Fibroblast of lung (primary cell): ENCODE results near the gene PIK3C2G. TPM values are rescaled to one million over a fixed set of nuclear protein-coding genes. Genes with fewer than 3 reads are reported as not detected.
A peak's percentile ranks its signal among the peaks of the same experiment; 100 is the strongest.

Experiments
- DNase-seq, 2 donors: peaks; one replicate each; pipeline versions ENCODE4 v3.0.0 to v3.0.0-alpha.2; 2010; ENCODE audit warnings: low read depth in 2 of 2
- H2AFZ ChIP-seq: 2 replicates; pipeline ENCODE4 v1.5.1; 2012; ENCODE audit warnings: low read length, control low read depth, inconsistent platforms
- H3K27ac ChIP-seq: 2 replicates; pipeline ENCODE4 v1.5.1; 2011; ENCODE audit warnings: low read length, control low read depth; ENCODE audit not compliant: insufficient read depth
- H3K27me3 ChIP-seq: 2 replicates; pipeline ENCODE4 v1.5.1; 2011; ENCODE audit warnings: mild to moderate bottlenecking, low read length; ENCODE audit not compliant: control insufficient read depth, insufficient read depth
- H3K36me3 ChIP-seq: 2 replicates; pipeline ENCODE4 v1.5.1; 2011; ENCODE audit warnings: low read length; ENCODE audit not compliant: control insufficient read depth, insufficient read depth
- H3K4me1 ChIP-seq: 2 replicates; pipeline ENCODE4 v1.5.1; 2011; ENCODE audit warnings: low read length; ENCODE audit not compliant: control insufficient read depth, insufficient read depth; ENCODE audit errors: extremely low read depth
- H3K4me2 ChIP-seq: 2 replicates; pipeline ENCODE4 v1.5.1; 2011; ENCODE audit warnings: low read length, control low read depth; ENCODE audit not compliant: insufficient read depth; ENCODE audit errors: extremely low read depth
- H3K4me3 ChIP-seq, 4 experiments: fragments of 200-600 bp in 1 of 4; sonication (generic) in 1 of 4; replicated peaks in 1 of 4; 2 replicates each; pipeline ENCODE4 v1.5.1; 2011 to 2016; ENCODE audit warnings: low read length in 4 of 4, low read depth in 3 of 4, mild to moderate bottlenecking in 3 of 4, control low read depth in 2 of 4, inconsistent platforms in 1 of 4, mixed read lengths in 1 of 4; ENCODE audit not compliant: insufficient read depth in 1 of 4; ENCODE audit errors: control extremely low read depth in 1 of 4
- H3K79me2 ChIP-seq: 2 replicates; pipeline ENCODE4 v1.5.1; 2012; ENCODE audit warnings: mild to moderate bottlenecking, low read length, inconsistent platforms; ENCODE audit not compliant: control insufficient read depth, insufficient read depth
- H3K9ac ChIP-seq: 2 replicates; pipeline ENCODE4 v1.5.1; 2011; ENCODE audit warnings: mild to moderate bottlenecking, low read length, control low read depth; ENCODE audit not compliant: insufficient read depth
- H3K9me3 ChIP-seq: 2 replicates; pipeline ENCODE4 v1.5.1; 2012; ENCODE audit warnings: low read depth, low read length; ENCODE audit not compliant: control insufficient read depth, insufficient read depth
- H4K20me1 ChIP-seq: 2 replicates; pipeline ENCODE4 v1.5.1; 2011; ENCODE audit warnings: low read length; ENCODE audit not compliant: control insufficient read depth, insufficient read depth; ENCODE audit errors: extremely low read depth
- EZH2 ChIP-seq: IDR thresholded peaks from 2 replicates; pipeline ENCODE4 v1.5.1; 2012; ENCODE audit warnings: low read length, control low read depth, mild to moderate bottlenecking; ENCODE audit errors: missing control alignments
- polyA plus RNA-seq, 2 donors: library from polyadenylated mRNA; depleted of rRNA in 1 of 2; stranded (reverse) in 1 of 2; unstranded in 1 of 2; fragments of >200 nt; gene quantifications; 2 replicates each; pipeline ENCODE4 v1.2.1, GENCODE V29; 2011 to 2012; ENCODE audit warnings: missing spikeins in 1 of 2
- total RNA-seq: library from RNA; depleted of rRNA; stranded (reverse); fragments of >200 nt; gene quantifications from 2 replicates; pipeline ENCODE4 v1.2.1, GENCODE V29; 2014
- TF ChIP-seq, protein P1 (sequence below), 2 donors: IDR thresholded peaks in 1 of 2; conservative IDR thresholded peaks in 1 of 2; 1 replicate in 1 of 2; 2 replicates in 1 of 2; pipeline ENCODE4 v1.5.1; 2011 to 2012; ENCODE audit warnings: low read length in 2 of 2, control low read depth in 1 of 2, inconsistent platforms in 1 of 2, low read depth in 1 of 2, mild to moderate bottlenecking in 1 of 2

PIK3C2G gene
- total and polyA plus RNA-seq, 2 donors (not counting 1 experiment from before 2014, with no cell fraction given): not detected

DNA sequence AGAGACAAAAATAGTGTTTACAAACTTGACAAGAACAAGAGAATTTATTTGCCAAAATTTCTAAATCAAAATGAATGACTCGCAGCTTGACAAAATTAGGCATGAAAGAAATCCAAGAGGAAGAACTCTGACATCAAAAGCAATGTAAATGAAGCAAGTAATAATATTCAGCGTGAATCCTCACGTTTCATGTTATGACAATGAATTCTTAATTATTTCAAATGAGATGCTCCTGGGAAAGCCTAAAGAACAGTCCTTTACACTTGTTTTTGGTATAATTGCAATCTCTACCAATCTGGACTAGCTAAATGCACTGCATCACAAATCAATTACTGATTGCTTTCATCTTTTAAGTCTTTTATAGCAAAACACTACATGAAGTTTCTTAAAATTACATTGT lies 29.1 kb downstream of the PIK3C2G start:
- Histone ChIP-seq H3K4me3 (no peak overlapping the region), H4K20me1 (no peaks in the 10 kb centered on the region), H3K79me2 (no peaks in the 10 kb centered on the region), H3K36me3 (no peaks in the 10 kb centered on the region), H2AFZ (no peak overlapping the region), H3K4me2 (no peak overlapping the region), H3K9me3 (no peaks in the 10 kb centered on the region), H3K27ac (no peak overlapping the region), H3K9ac (no peak overlapping the region), H3K4me1 (no peaks in the 10 kb centered on the region), H3K27me3 (no peaks in the 10 kb centered on the region)
- no peak for TF ChIP-seq EZH2
- TF ChIP-seq, protein P1, sequence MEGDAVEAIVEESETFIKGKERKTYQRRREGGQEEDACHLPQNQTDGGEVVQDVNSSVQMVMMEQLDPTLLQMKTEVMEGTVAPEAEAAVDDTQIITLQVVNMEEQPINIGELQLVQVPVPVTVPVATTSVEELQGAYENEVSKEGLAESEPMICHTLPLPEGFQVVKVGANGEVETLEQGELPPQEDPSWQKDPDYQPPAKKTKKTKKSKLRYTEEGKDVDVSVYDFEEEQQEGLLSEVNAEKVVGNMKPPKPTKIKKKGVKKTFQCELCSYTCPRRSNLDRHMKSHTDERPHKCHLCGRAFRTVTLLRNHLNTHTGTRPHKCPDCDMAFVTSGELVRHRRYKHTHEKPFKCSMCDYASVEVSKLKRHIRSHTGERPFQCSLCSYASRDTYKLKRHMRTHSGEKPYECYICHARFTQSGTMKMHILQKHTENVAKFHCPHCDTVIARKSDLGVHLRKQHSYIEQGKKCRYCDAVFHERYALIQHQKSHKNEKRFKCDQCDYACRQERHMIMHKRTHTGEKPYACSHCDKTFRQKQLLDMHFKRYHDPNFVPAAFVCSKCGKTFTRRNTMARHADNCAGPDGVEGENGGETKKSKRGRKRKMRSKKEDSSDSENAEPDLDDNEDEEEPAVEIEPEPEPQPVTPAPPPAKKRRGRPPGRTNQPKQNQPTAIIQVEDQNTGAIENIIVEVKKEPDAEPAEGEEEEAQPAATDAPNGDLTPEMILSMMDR (conservative IDR thresholded peaks at IDR 0.05 in 1 of 2, IDR thresholded peaks at IDR 0.05 in 1 of 2; ENCODE audit: low read depth in 1 of 2, low read length in 2 of 2): no peak
- DNase-seq: no peak

DNA sequence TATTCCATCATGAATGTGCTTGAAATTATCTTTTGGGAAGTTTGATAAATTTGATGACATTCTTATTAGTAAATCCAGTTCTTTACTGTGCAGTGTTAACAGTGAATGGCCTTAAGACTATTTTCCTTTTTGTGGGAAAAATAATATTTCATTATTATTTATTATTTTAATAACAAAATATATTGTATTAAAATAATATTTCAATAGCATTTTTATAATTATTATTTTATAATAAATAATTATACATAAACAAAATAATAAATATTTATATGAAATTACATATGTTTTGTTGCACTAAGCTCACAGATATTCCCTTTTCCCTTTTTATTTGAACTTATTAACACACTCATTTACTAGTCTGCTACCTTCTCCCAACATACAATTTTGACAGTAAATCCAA lies 33.6 kb downstream of the PIK3C2G start:
- no peak overlapping the region for H3K9ac ChIP-seq
- H4K20me1 ChIP-seq: no peaks in the 10 kb centered on the region
- no peaks in the 10 kb centered on the region for H3K9me3 ChIP-seq
- no peaks in the 10 kb centered on the region for H3K4me1 ChIP-seq
- H3K36me3 ChIP-seq: no peaks in the 10 kb centered on the region
- TF ChIP-seq EZH2: no peak
- TF ChIP-seq, protein P1 (conservative IDR thresholded peaks at IDR 0.05 in 1 of 2, IDR thresholded peaks at IDR 0.05 in 1 of 2; ENCODE audit: low read depth in 1 of 2, low read length in 2 of 2): no peak
- no peak for DNase-seq
- no peak overlapping the region for H3K4me3 ChIP-seq
- no peak overlapping the region for H2AFZ ChIP-seq
- no peak overlapping the region for H3K27ac ChIP-seq
- H3K4me2 ChIP-seq: no peak overlapping the region
- H3K27me3 ChIP-seq: no peaks in the 10 kb centered on the region
- no peaks in the 10 kb centered on the region for H3K79me2 ChIP-seq

DNA sequence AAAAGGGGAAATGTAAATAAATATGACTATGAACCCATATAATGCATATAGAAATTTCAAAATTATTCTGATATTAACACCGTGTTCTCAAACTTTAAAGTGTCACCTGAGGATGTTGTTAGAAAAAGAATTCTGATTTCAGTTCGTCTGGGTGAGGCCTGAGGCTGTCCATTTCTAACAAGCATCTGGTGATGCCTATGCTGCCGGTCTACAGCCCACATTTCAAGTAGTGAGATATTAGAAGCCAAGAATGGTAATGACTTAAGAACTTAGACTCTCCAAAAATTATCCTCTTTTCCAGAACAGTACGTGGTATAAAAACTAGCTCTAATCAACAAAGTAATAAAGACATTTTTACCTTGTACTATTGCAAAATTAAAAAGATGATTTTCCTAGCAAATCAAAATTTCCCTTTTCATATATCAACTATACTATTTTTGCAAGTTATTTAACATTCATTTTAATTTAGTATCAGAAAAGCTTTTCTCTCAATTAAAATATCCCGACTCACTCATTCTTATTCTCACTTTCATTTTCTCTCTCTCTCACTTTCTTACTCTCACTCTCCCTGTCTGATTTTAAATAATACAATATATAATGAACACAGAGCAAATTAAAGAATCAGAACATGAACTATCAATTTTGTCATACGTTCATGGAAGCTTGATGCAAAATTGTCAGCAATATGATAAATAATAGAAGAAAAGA lies 35.0 kb downstream of the PIK3C2G start:
- H3K9ac ChIP-seq: no peak overlapping the region
- no peaks in the 10 kb centered on the region for H3K79me2 ChIP-seq
- DNase-seq: no peak
- no peaks in the 10 kb centered on the region for H4K20me1 ChIP-seq
- H3K4me1 ChIP-seq: no peaks in the 10 kb centered on the region
- no peaks in the 10 kb centered on the region for H3K27me3 ChIP-seq
- TF ChIP-seq, protein P1 (conservative IDR thresholded peaks at IDR 0.05 in 1 of 2, IDR thresholded peaks at IDR 0.05 in 1 of 2; ENCODE audit: low read depth in 1 of 2, low read length in 2 of 2): no peak
- no peak for TF ChIP-seq EZH2
- no peaks in the 10 kb centered on the region for H3K9me3 ChIP-seq
- no peaks in the 10 kb centered on the region for H3K36me3 ChIP-seq
- H3K27ac ChIP-seq: no peak overlapping the region
- peak overlapping the region; percentile 80 for H3K4me2 ChIP-seq
- peak overlapping the region; percentile 68 for H2AFZ ChIP-seq
- peak overlapping the region; percentile 19 to 41 (median 30) for H3K4me3 ChIP-seq
